Measurements from ENCODE around the gene RHOF. TPM values are rescaled to one million over a fixed set of nuclear protein-coding genes. Genes with fewer than 3 reads are reported as not detected.

The RHOF gene
- total RNA-seq, 1 experiment from 2014 or later = 36.7 TPM

- Mint-ChIP-seq H3K4me3 (ENCODE audit: unreplicated experiment) (no peak overlapping the region), H3K27me3 (ENCODE audit: insufficient read depth, unreplicated experiment) (no peaks in the 10 kb centered on the region), H3K36me3 (ENCODE audit: insufficient read depth, unreplicated experiment) (peaks cover 11% of the 10 kb centered on the region), H3K4me1 (ENCODE audit: low read depth, unreplicated experiment) (peaks cover 5% of the 10 kb centered on the region), H3K27ac (ENCODE audit: unreplicated experiment) (peak overlapping the region; percentile 25), H3K9me3 (ENCODE audit: unreplicated experiment) (no peaks in the 10 kb centered on the region)
- intact Hi-C loops (cut with micrococcal nuclease; ENCODE audit: unreplicated experiment) = no loop called here
- Histone ChIP-seq H3K4me3 (ENCODE audit: low read depth, low read length) (no peak overlapping the region), H3K9me3 (no peaks in the 10 kb centered on the region), H3K27me3 (replicated peaks; ENCODE audit: control insufficient read depth, insufficient read depth, low read length) (no peaks in the 10 kb centered on the region), H3K36me3 (ENCODE audit: control insufficient read depth, insufficient read depth, low read length) (no peaks in the 10 kb centered on the region), H3K4me1 (peaks cover 16% of the 10 kb centered on the region)
- CTCF ChIA-PET = interaction anchor here (0.7 kb wide), 2 partner anchors 77 to 83 kb away, joined by 3 read pairs; no protein-coding TSS in a partner anchor
- no peak for TF ChIP-seq CTCF (IDR thresholded peaks at IDR 0.05; ENCODE audit: insufficient read depth in 1 of 2, low read depth in 1 of 2, low read length in 1 of 2, severe bottlenecking in 1 of 2, unreplicated experiment in 1 of 2)
- BruUV-seq (replicated peaks) = no TSS peak
- DNase-seq = no peak
- POLR2A ChIA-PET = interaction anchor here (0.5 kb wide), 1 partner anchor 189 kb away, joined by 8 read pairs; no protein-coding TSS in a partner anchor
Measured at GRCh38 chr12:121769297-121769830, 24.1 kb downstream of the RHOF start.

- Histone ChIP-seq H3K4me3 (ENCODE audit: low read depth, low read length) (no peak overlapping the region), H3K36me3 (ENCODE audit: control insufficient read depth, insufficient read depth, low read length) (no peaks in the 10 kb centered on the region), H3K9me3 (no peaks in the 10 kb centered on the region), H3K27me3 (replicated peaks; ENCODE audit: control insufficient read depth, insufficient read depth, low read length) (no peaks in the 10 kb centered on the region), H3K4me1 (peaks cover 13% of the 10 kb centered on the region)
- DNase-seq = no peak
- intact Hi-C loops (cut with micrococcal nuclease; ENCODE audit: unreplicated experiment) = no loop called here
- Mint-ChIP-seq H3K36me3 (ENCODE audit: insufficient read depth, unreplicated experiment) (peaks cover 12% of the 10 kb centered on the region), H3K4me1 (ENCODE audit: low read depth, unreplicated experiment) (no peaks in the 10 kb centered on the region), H3K4me3 (ENCODE audit: unreplicated experiment) (no peak overlapping the region), H3K27me3 (ENCODE audit: insufficient read depth, unreplicated experiment) (no peaks in the 10 kb centered on the region), H3K27ac (ENCODE audit: unreplicated experiment) (no peak overlapping the region), H3K9me3 (ENCODE audit: unreplicated experiment) (no peaks in the 10 kb centered on the region)
- POLR2A ChIA-PET = no interaction called here
- no peak for TF ChIP-seq CTCF (IDR thresholded peaks at IDR 0.05; ENCODE audit: insufficient read depth in 1 of 2, low read depth in 1 of 2, low read length in 1 of 2, severe bottlenecking in 1 of 2, unreplicated experiment in 1 of 2)
- BruUV-seq (replicated peaks) = no TSS peak
- CTCF ChIA-PET = no interaction called here
Measured at GRCh38 chr12:121767525-121768016, 25.9 kb downstream of the RHOF start.

DNA sequence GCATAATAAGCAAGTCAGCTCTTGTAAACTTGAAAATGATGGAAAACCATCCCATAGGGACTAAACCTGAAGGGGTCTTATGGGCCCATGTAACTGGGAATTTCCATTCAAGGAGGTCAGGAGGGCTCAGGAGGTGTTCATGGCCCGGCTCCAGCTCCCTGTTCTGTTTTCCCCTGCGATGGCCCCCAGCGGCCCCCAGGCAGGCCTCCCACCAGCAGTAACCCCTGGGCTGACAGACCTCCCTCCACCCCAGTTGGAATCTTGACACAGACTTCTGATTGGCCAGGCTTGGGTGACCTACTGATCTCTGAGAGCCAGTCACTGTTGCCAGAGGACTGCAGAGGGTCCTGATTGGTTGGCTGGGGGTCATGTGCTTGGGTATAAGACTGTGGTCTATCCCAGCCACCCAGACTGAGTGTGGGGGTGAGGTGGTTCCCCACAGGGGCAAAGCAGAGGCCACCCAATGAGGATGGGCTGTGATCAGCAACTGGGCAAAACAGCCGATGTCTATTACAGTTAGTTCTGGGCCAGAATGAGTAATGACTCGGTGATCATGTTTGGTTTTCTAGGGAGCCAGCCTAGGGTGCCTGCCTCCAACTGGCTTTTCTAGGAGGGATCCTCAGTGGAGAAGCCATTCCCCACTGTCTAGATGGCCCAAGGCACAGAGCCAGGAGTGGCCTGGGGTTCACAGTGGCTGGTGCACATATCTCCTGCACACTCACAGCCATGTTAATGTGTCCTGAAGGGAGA lies 27.0 kb downstream of the RHOF start:
- Histone ChIP-seq H3K4me1 (peaks cover 13% of the 10 kb centered on the region), H3K27me3 (replicated peaks; ENCODE audit: control insufficient read depth, insufficient read depth, low read length) (no peaks in the 10 kb centered on the region), H3K4me3 (ENCODE audit: low read depth, low read length) (no peak overlapping the region), H3K9me3 (no peaks in the 10 kb centered on the region), H3K36me3 (ENCODE audit: control insufficient read depth, insufficient read depth, low read length) (no peaks in the 10 kb centered on the region)
- no peaks in the 10 kb centered on the region for H3K9me3 Mint-ChIP-seq (ENCODE audit: unreplicated experiment)
- H3K4me3 Mint-ChIP-seq (ENCODE audit: unreplicated experiment) = no peak overlapping the region
- POLR2A ChIA-PET = no interaction called here
- intact Hi-C loops (cut with micrococcal nuclease; ENCODE audit: unreplicated experiment) = no loop called here
- H3K4me1 Mint-ChIP-seq (ENCODE audit: low read depth, unreplicated experiment) = no peaks in the 10 kb centered on the region
- H3K27ac Mint-ChIP-seq (ENCODE audit: unreplicated experiment) = no peak overlapping the region
- DNase-seq = no peak
- no TSS peak for BruUV-seq (replicated peaks)
- no peak for TF ChIP-seq CTCF (IDR thresholded peaks at IDR 0.05; ENCODE audit: insufficient read depth in 1 of 2, low read depth in 1 of 2, low read length in 1 of 2, severe bottlenecking in 1 of 2, unreplicated experiment in 1 of 2)
- H3K36me3 Mint-ChIP-seq (ENCODE audit: insufficient read depth, unreplicated experiment) = peaks cover 12% of the 10 kb centered on the region
- no peaks in the 10 kb centered on the region for H3K27me3 Mint-ChIP-seq (ENCODE audit: insufficient read depth, unreplicated experiment)
- CTCF ChIA-PET = no interaction called here

Data from Caco-2 (cell line).